Measurements from ENCODE around the gene ATP11C.
"Not testable (repeated sequence)": the region's sequence is repeated elsewhere in the genome, so short reads cannot be mapped to it uniquely, and the experiment has no call there.

The ATP11C gene

GRCh38 chrX:139924069-139924695 is 8.7 kb downstream of the ATP11C start:
- no peak for DNase-seq

GRCh38 chrX:139921142-139921541 is 11.7 kb downstream of the ATP11C start:
- not testable (repeated sequence) for DNase-seq

- DNase-seq, result no peak
Observed at GRCh38 chrX:139920316-139920715, 12.5 kb downstream of the ATP11C start.

- DNase-seq, result no peak
Observed at GRCh38 chrX:139914421-139914820, 18.4 kb downstream of the ATP11C start.

GRCh38 chrX:139909712-139910111 is 23.1 kb downstream of the ATP11C start:
- DNase-seq, result no peak

- DNase-seq, result no peak
Observed at GRCh38 chrX:139907078-139907477, 25.8 kb downstream of the ATP11C start.

- DNase-seq, result no peak
Observed at GRCh38 chrX:139905743-139906142, 27.1 kb downstream of the ATP11C start.

GRCh38 chrX:139905051-139905450 is 27.8 kb downstream of the ATP11C start:
- DNase-seq, result no peak

GRCh38 chrX:139903210-139903609 is 29.6 kb downstream of the ATP11C start:
- DNase-seq, result no peak

- DNase-seq, result no peak
Observed at GRCh38 chrX:139902559-139902958, 30.3 kb downstream of the ATP11C start.

- DNase-seq, result no peak
Observed at GRCh38 chrX:139898334-139898733, 34.5 kb downstream of the ATP11C start.

GRCh38 chrX:139892512-139892911 is 40.3 kb downstream of the ATP11C start:
- no peak for DNase-seq

GRCh38 chrX:139890991-139891700 is 41.7 kb downstream of the ATP11C start:
- DNase-seq, result no peak

- DNase-seq, result no peak
Observed at GRCh38 chrX:139889760-139890159, 43.1 kb downstream of the ATP11C start.

GRCh38 chrX:139883984-139884383 is 48.9 kb downstream of the ATP11C start:
- DNase-seq, result no peak

- no peak for DNase-seq
Observed at GRCh38 chrX:139882299-139882698, 50.6 kb downstream of the ATP11C start.

- no peak for DNase-seq
Observed at GRCh38 chrX:139881572-139881971, 51.3 kb downstream of the ATP11C start.

- no peak for DNase-seq
Observed at GRCh38 chrX:139881130-139881529, 51.7 kb downstream of the ATP11C start.

- no peak for DNase-seq
Observed at GRCh38 chrX:139877710-139878414, 55.0 kb downstream of the ATP11C start.

- no peak for DNase-seq
Observed at GRCh38 chrX:139875841-139876240, 57.0 kb downstream of the ATP11C start.

- no peak for DNase-seq
Observed at GRCh38 chrX:139869796-139870195, 63.1 kb downstream of the ATP11C start.

GRCh38 chrX:139864640-139865039 is 68.2 kb downstream of the ATP11C start:
- no peak for DNase-seq

GRCh38 chrX:139862208-139862607 is 70.6 kb downstream of the ATP11C start:
- no peak for DNase-seq

- DNase-seq, result not testable (repeated sequence)
Observed at GRCh38 chrX:139856826-139857225, 76.0 kb downstream of the ATP11C start.
